HepG2 (cell line): ENCODE results near the gene SUSD3. TPM values are rescaled to one million over a fixed set of nuclear protein-coding genes. Genes with fewer than 3 reads are reported as not detected.
A peak's percentile ranks its signal among the peaks of the same experiment; 100 is the strongest.

ENCODE experiments used
- E2F2 ChIP-seq: sonication (generic); formaldehyde crosslinking; IDR thresholded peaks from 2 replicates; pipeline ENCODE4 v1.4.0; 2020; ENCODE audit warnings: missing genetic modification reagents, borderline replicate concordance
- HHEX ChIP-seq: IDR thresholded peaks from 2 replicates; pipeline ENCODE4 v1.6.1; 2016; ENCODE audit warnings: control low read depth
- MYNN ChIP-seq: sonication (generic); formaldehyde crosslinking; IDR thresholded peaks from 2 replicates; pipeline ENCODE4 v1.4.0; 2020; ENCODE audit warnings: mild to moderate bottlenecking, low read depth, missing genetic modification reagents
- NFE2L2 ChIP-seq: fragments of 150-350 bp; IDR thresholded peaks from 2 replicates; pipeline ENCODE4 v1.6.1; 2014; ENCODE audit warnings: low read length
- PCBP1 ChIP-seq: fragments of 200-400 bp; formaldehyde crosslinking; IDR thresholded peaks from 2 replicates; pipeline ENCODE4 v1.6.1; 2017; ENCODE audit warnings: mild to moderate bottlenecking, low read depth, low read length, borderline replicate concordance
- POLR2AphosphoS5 ChIP-seq: IDR thresholded peaks from 2 replicates; pipeline ENCODE4 v1.6.1; 2012; ENCODE audit warnings: low read depth, low read length
- SP4 ChIP-seq: sonication (generic); formaldehyde crosslinking; IDR thresholded peaks from 2 replicates; pipeline ENCODE4 v1.8.1; 2023; ENCODE audit warnings: mild to moderate bottlenecking, missing genetic modification reagents
- ZFP1 ChIP-seq: IDR thresholded peaks from 2 replicates; pipeline ENCODE4 v1.6.1; 2016
- ZNF407 ChIP-seq: sonication (generic); formaldehyde crosslinking; IDR thresholded peaks from one replicate; pipeline ENCODE4 v1.5.1; 2020; ENCODE audit warnings: mild to moderate bottlenecking, missing genetic modification reagents; ENCODE audit errors: not compliant biosample characterization
- ZNF468 ChIP-seq: sonication (generic); formaldehyde crosslinking; IDR thresholded peaks from 2 replicates; pipeline ENCODE4 v1.8.0; 2022; ENCODE audit warnings: mild to moderate bottlenecking, moderate library complexity, missing genetic modification reagents
- ZNF558 ChIP-seq: sonication (generic); formaldehyde crosslinking; IDR thresholded peaks from 2 replicates; pipeline ENCODE4 v1.9.0; 2022; ENCODE audit warnings: mild to moderate bottlenecking, missing genetic modification reagents, borderline replicate concordance
- ZNF891 ChIP-seq: sonication (generic); formaldehyde crosslinking; IDR thresholded peaks from 2 replicates; pipeline ENCODE4 v1.5.0; 2020; ENCODE audit warnings: mild to moderate bottlenecking, missing genetic modification reagents
- polyA plus RNA-seq, 8 experiments: library from polyadenylated mRNA; depleted of rRNA in 3 of 8; stranded (reverse) in 7 of 8; unstranded in 1 of 8; fragments of >200 nt; fragmentation: Illumina TruSeq in 4 of 8; extraction: Trizol in 4 of 8; gene quantifications; 2 replicates each; pipeline versions ENCODE4 v1.2.1 to v1.2.3, GENCODE V29; 2011 to 2016; ENCODE audit warnings: low read depth in 4 of 8, missing spikeins in 1 of 8, mixed read lengths in 1 of 8; ENCODE audit not compliant: insufficient read depth in 1 of 8
- total RNA-seq, 5 experiments: library from RNA; depleted of rRNA; stranded (reverse); fragments of >200 nt; fragmentation: Illumina TruSeq; extraction: Trizol; gene quantifications; 2 replicates each; pipeline ENCODE4 v1.2.3, GENCODE V29; 2016; ENCODE audit warnings: low read depth in 1 of 5
- TF ChIP-seq, protein P1 (sequence below), 2 experiments: sonication (generic) in 1 of 2; formaldehyde crosslinking in 1 of 2; IDR thresholded peaks; 2 replicates each; pipeline versions ENCODE4 v1.4.0 to v1.6.1; 2016 to 2020; ENCODE audit warnings: borderline replicate concordance in 1 of 2, low read depth in 1 of 2, mild to moderate bottlenecking in 1 of 2, missing genetic modification reagents in 1 of 2

The SUSD3 gene
- total and polyA plus RNA-seq, 2 of the 13 experiments (the other 11 are each of a cell fraction or from before 2014, with no cell fraction given), result 7.0 to 9.1 TPM

GRCh38 chr9:93096131-93096802, 37.8 kb downstream of the SUSD3 start, which contains the start of gene CARD19 (continued):
- TF ChIP-seq ZNF407, result no peak
- no peak for TF ChIP-seq HHEX (CRISPR knock-in tag)
- no peak for TF ChIP-seq ZNF891
- TF ChIP-seq, protein P1, sequence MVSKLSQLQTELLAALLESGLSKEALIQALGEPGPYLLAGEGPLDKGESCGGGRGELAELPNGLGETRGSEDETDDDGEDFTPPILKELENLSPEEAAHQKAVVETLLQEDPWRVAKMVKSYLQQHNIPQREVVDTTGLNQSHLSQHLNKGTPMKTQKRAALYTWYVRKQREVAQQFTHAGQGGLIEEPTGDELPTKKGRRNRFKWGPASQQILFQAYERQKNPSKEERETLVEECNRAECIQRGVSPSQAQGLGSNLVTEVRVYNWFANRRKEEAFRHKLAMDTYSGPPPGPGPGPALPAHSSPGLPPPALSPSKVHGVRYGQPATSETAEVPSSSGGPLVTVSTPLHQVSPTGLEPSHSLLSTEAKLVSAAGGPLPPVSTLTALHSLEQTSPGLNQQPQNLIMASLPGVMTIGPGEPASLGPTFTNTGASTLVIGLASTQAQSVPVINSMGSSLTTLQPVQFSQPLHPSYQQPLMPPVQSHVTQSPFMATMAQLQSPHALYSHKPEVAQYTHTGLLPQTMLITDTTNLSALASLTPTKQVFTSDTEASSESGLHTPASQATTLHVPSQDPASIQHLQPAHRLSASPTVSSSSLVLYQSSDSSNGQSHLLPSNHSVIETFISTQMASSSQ (IDR thresholded peaks at IDR 0.05; ENCODE audit: low read depth), result no peak
- TF ChIP-seq, protein P1 (CRISPR knock-in tag; IDR thresholded peaks at IDR 0.05; ENCODE audit: borderline replicate concordance), result no peak
- no peak for TF ChIP-seq ZNF468 (CRISPR knock-in tag)
- TF ChIP-seq PCBP1, result no peak
- TF ChIP-seq E2F2 (CRISPR knock-in tag), result no peak
- TF ChIP-seq POLR2AphosphoS5, result peak; percentile 58
- TF ChIP-seq NFE2L2, result no peak
- TF ChIP-seq ZNF558 (CRISPR knock-in tag), result no peak
- no peak for TF ChIP-seq MYNN (CRISPR knock-in tag)
- peak; percentile 81 for TF ChIP-seq SP4 (CRISPR knock-in tag)
- TF ChIP-seq ZFP1 (CRISPR knock-in tag), result no peak
